Neural cell (in vitro differentiated cells): ENCODE results near the gene ARHGAP42. TPM values are rescaled to one million over a fixed set of nuclear protein-coding genes. Genes with fewer than 3 reads are reported as not detected.

ENCODE experiments used
- H2AFZ ChIP-seq: fragments of 200-600, 300-800 bp; sonication (generic), shearing (Covaris generic); 2 replicates; pipeline ENCODE4 v1.6.0; 2014; ENCODE audit warnings: low read depth, mild to moderate bottlenecking, antibody characterized with exemption, low read length, moderate library complexity
- H3F3A ChIP-seq: fragments of 200-600 bp; shearing (Covaris generic); 2 replicates; pipeline ENCODE4 v1.6.1; 2016; ENCODE audit warnings: mild to moderate bottlenecking, moderate library complexity, mixed read lengths, antibody characterized with exemption, low read length; ENCODE audit not compliant: insufficient read depth, poor library complexity, severe bottlenecking
- H3K27ac ChIP-seq: fragments of 200-600, 300-800 bp; sonication (generic), shearing (Covaris generic); 2 replicates; pipeline ENCODE4 v1.5.1; 2014; ENCODE audit warnings: mild to moderate bottlenecking, low read length, moderate library complexity
- H3K27me3 ChIP-seq: fragments of 300-800, 200-600 bp; sonication (generic), shearing (Covaris generic); 2 replicates; pipeline ENCODE4 v1.6.0; 2014; ENCODE audit warnings: mild to moderate bottlenecking, low read depth, low read length, moderate library complexity; ENCODE audit not compliant: insufficient read depth
- H3K36me3 ChIP-seq: fragments of 300-800, 200-600 bp; sonication (generic), shearing (Covaris generic); 2 replicates; pipeline ENCODE4 v1.5.1; 2014; ENCODE audit warnings: mild to moderate bottlenecking, antibody characterized with exemption, low read length, moderate library complexity; ENCODE audit not compliant: insufficient read depth
- H3K4me2 ChIP-seq: fragments of 300-800, 200-600 bp; sonication (generic), shearing (Covaris generic); 2 replicates; pipeline ENCODE4 v1.6.0; 2014; ENCODE audit warnings: mild to moderate bottlenecking, low read length
- H3K4me3 ChIP-seq: fragments of 300-800, 200-600 bp; sonication (generic), shearing (Covaris generic); 2 replicates; pipeline ENCODE4 v1.5.1; 2014; ENCODE audit warnings: mild to moderate bottlenecking, low read length, moderate library complexity
- H3K79me2 ChIP-seq: fragments of 200-600 bp; shearing (Covaris generic); replicated peaks from 2 replicates; pipeline ENCODE4 v1.6.0; 2014; ENCODE audit warnings: mild to moderate bottlenecking, low read length, moderate library complexity; ENCODE audit not compliant: insufficient read depth
- H3K9ac ChIP-seq: fragments of 300-800, 200-600 bp; sonication (generic), shearing (Covaris generic); 2 replicates; pipeline ENCODE4 v1.6.1; 2016; ENCODE audit warnings: mild to moderate bottlenecking, low read length, mixed read lengths
- H3K9me2 ChIP-seq: fragments of 200-600 bp; shearing (Covaris generic); 2 replicates; pipeline ENCODE4 v1.6.1; 2016; ENCODE audit warnings: mild to moderate bottlenecking, low read length, mixed read lengths; ENCODE audit not compliant: insufficient read depth
- H3K9me3 ChIP-seq: fragments of 200-600, 300-800 bp; sonication (generic), shearing (Covaris generic); 2 replicates; pipeline ENCODE4 v1.6.1; 2016; ENCODE audit warnings: mild to moderate bottlenecking, mixed run types, low read length, moderate library complexity, mixed read lengths
- H4K20me1 ChIP-seq: fragments of 200-600 bp; shearing (Covaris generic); 2 replicates; pipeline ENCODE4 v1.6.1; 2016; ENCODE audit warnings: mild to moderate bottlenecking, mixed run types; ENCODE audit not compliant: insufficient read depth
- CTCF ChIP-seq: fragments of 450-650 bp; IDR thresholded peaks from 2 replicates; pipeline ENCODE4 v1.5.1; 2014; ENCODE audit warnings: antibody characterized with exemption, mild to moderate bottlenecking, moderate library complexity; ENCODE audit not compliant: poor library complexity, severe bottlenecking
- EP300 ChIP-seq: fragments of 450-650 bp; conservative IDR thresholded peaks from 2 replicates; pipeline ENCODE4 v1.6.1; 2014; ENCODE audit warnings: antibody characterized with exemption, mild to moderate bottlenecking, moderate library complexity; ENCODE audit not compliant: poor library complexity, severe bottlenecking
- EZH2 ChIP-seq: fragments of 200-600, 300-800 bp; shearing (Covaris generic), sonication (generic); IDR thresholded peaks from 2 replicates; pipeline ENCODE4 v1.6.1; 2014; ENCODE audit warnings: antibody characterized with exemption, low read length, borderline replicate concordance, mild to moderate bottlenecking; ENCODE audit not compliant: insufficient read depth, poor library complexity, severe bottlenecking
- MXI1 ChIP-seq: fragments of 450-650 bp; conservative IDR thresholded peaks from 2 replicates; pipeline ENCODE4 v1.6.1; 2014; ENCODE audit warnings: antibody characterized with exemption, mild to moderate bottlenecking; ENCODE audit not compliant: poor library complexity, severe bottlenecking
- RAD21 ChIP-seq: fragments of 450-650 bp; conservative IDR thresholded peaks from 2 replicates; pipeline ENCODE4 v1.6.1; 2014; ENCODE audit warnings: antibody characterized with exemption, mild to moderate bottlenecking, moderate library complexity
- REST ChIP-seq: IDR thresholded peaks from 2 replicates; pipeline ENCODE4 v1.6.1; 2012; ENCODE audit warnings: borderline replicate concordance
- SMC3 ChIP-seq: fragments of 450-650 bp; conservative IDR thresholded peaks from 2 replicates; pipeline ENCODE4 v1.6.1; 2014; ENCODE audit warnings: antibody characterized with exemption, mild to moderate bottlenecking, moderate library complexity; ENCODE audit not compliant: poor library complexity
- TAF1 ChIP-seq: IDR thresholded peaks from 2 replicates; pipeline ENCODE4 v1.6.1; 2012; ENCODE audit warnings: low read depth
- polyA plus RNA-seq: library from polyadenylated mRNA; depleted of rRNA; stranded (reverse); fragments of >200 nt; gene quantifications from 2 replicates; pipeline ENCODE4 v1.2.3, GENCODE V29; 2014

ARHGAP42 gene
- polyA plus RNA-seq, 1 donor from 2014 or later: 0.64 TPM

GRCh38 chr11:100774132-100774531 is 87.0 kb downstream of the ARHGAP42 start:
- no peaks in the 10 kb centered on the region for H4K20me1 ChIP-seq
- H3K9me2 ChIP-seq: no peaks in the 10 kb centered on the region
- no peak overlapping the region for H3K9ac ChIP-seq
- no peaks in the 10 kb centered on the region for H3K36me3 ChIP-seq
- no peak overlapping the region for H2AFZ ChIP-seq
- H3K4me2 ChIP-seq: no peak overlapping the region
- H3F3A ChIP-seq: no peaks in the 10 kb centered on the region
- TF ChIP-seq EP300: no peak
- no peak for TF ChIP-seq MXI1
- H3K4me3 ChIP-seq: no peak overlapping the region
- H3K9me3 ChIP-seq: no peaks in the 10 kb centered on the region
- H3K79me2 ChIP-seq: no peaks in the 10 kb centered on the region
- no peak overlapping the region for H3K27ac ChIP-seq
- no peaks in the 10 kb centered on the region for H3K27me3 ChIP-seq

- no peaks in the 10 kb centered on the region for H3K36me3 ChIP-seq
- no peaks in the 10 kb centered on the region for H3K27me3 ChIP-seq
- TF ChIP-seq REST: no peak
- no peak for TF ChIP-seq CTCF
- TF ChIP-seq RAD21: no peak
- TF ChIP-seq EP300: no peak
- TF ChIP-seq SMC3: no peak
- TF ChIP-seq EZH2: no peak
- H3K79me2 ChIP-seq: no peaks in the 10 kb centered on the region
- H3K9me2 ChIP-seq: no peaks in the 10 kb centered on the region
- H3K4me3 ChIP-seq: no peak overlapping the region
- H3K27ac ChIP-seq: no peak overlapping the region
- H3K4me2 ChIP-seq: no peak overlapping the region
- no peak overlapping the region for H3K9ac ChIP-seq
- no peaks in the 10 kb centered on the region for H4K20me1 ChIP-seq
- no peaks in the 10 kb centered on the region for H3K9me3 ChIP-seq
- no peaks in the 10 kb centered on the region for H3F3A ChIP-seq
- H2AFZ ChIP-seq: no peak overlapping the region
Observed at GRCh38 chr11:100774859-100775258, 87.8 kb downstream of the ARHGAP42 start.

- H3K4me2 ChIP-seq: no peak overlapping the region
- no peaks in the 10 kb centered on the region for H3K36me3 ChIP-seq
- no peak overlapping the region for H3K9ac ChIP-seq
- H3K4me3 ChIP-seq: no peak overlapping the region
- H3K9me2 ChIP-seq: no peaks in the 10 kb centered on the region
- no peaks in the 10 kb centered on the region for H3K9me3 ChIP-seq
- H3K27ac ChIP-seq: no peak overlapping the region
- H2AFZ ChIP-seq: no peak overlapping the region
- no peaks in the 10 kb centered on the region for H3K79me2 ChIP-seq
- no peak for TF ChIP-seq TAF1
- TF ChIP-seq MXI1: no peak
- no peaks in the 10 kb centered on the region for H3F3A ChIP-seq
- no peaks in the 10 kb centered on the region for H3K27me3 ChIP-seq
- no peaks in the 10 kb centered on the region for H4K20me1 ChIP-seq
Observed at GRCh38 chr11:100776212-100776896, 89.3 kb downstream of the ARHGAP42 start.
